HepG2 (cell line): ENCODE results near the gene SPG7. TPM values are rescaled to one million over a fixed set of nuclear protein-coding genes. Genes with fewer than 3 reads are reported as not detected.

ENCODE experiments used
- ATAC-seq: fragments of 200-7000 bp; cut with Tn5 transposase; 3 replicates; pipeline ENCODE4 v1.9.1; 2020; ENCODE audit warnings: mild to moderate bottlenecking, moderate library complexity
- BruUV-seq: library from RNA; stranded (reverse); fragments of 400-500 nt; replicated peaks from 2 replicates; lab custom pipeline; 2021; lab: Mats Ljungman, UMichigan
- CTCF ChIA-PET: fragments of 300-600 bp; formaldehyde crosslinking; extraction: SDS; loops from one replicate; lab custom pipeline; 2021; ENCODE audit warnings: low total read pairs, inconsistent platforms, low intra/inter-chr PET ratio; lab: Yijun Ruan, JAX
- POLR2A ChIA-PET: fragments of 350-600 bp; sonication (Branson Sonifier 250); formaldehyde crosslinking; loops from one replicate; lab custom pipeline; 2020; ENCODE audit warnings: antibody characterized with exemption, inconsistent platforms; lab: Yijun Ruan, JAX
- DNase-seq: peaks from one replicate; pipeline ENCODE4 v3.0.0-alpha.2; 2015; ENCODE audit warnings: low spot score
- FAIRE-seq: peaks from 3 replicates; lab custom pipeline; 2011; peaks lifted over from hg19 to GRCh38; lab: Jason Lieb, UNC
- H2AFZ ChIP-seq: one replicate; pipeline ENCODE4 v1.6.1; 2011; ENCODE audit warnings: low read length, inconsistent platforms
- H3K27ac ChIP-seq: fragments of 300-600 bp; 3 replicates; pipeline ENCODE4 v1.8.0; 2011; ENCODE audit warnings: mixed run types, mild to moderate bottlenecking, mixed read lengths, low read length, inconsistent platforms; ENCODE audit not compliant: insufficient read depth; ENCODE audit errors: extremely low read length
- H3K27me3 ChIP-seq, 2 experiments: fragments of 200-600 bp in 1 of 2; 2 replicates in 1 of 2; 3 replicates in 1 of 2; pipeline versions ENCODE4 v1.6.0 to v1.8.0; 2011; ENCODE audit warnings: low read length in 2 of 2, mild to moderate bottlenecking in 2 of 2, moderate library complexity in 2 of 2, inconsistent platforms in 1 of 2; ENCODE audit not compliant: insufficient read depth in 2 of 2, control insufficient read depth in 1 of 2
- H3K36me3 ChIP-seq, 2 experiments: fragments of 200-600 bp in 1 of 2; replicated peaks in 1 of 2; 2 replicates in 1 of 2; 3 replicates in 1 of 2; pipeline versions ENCODE4 v1.5.1 to v1.8.0; 2011; ENCODE audit warnings: low read length in 2 of 2, inconsistent platforms in 1 of 2; ENCODE audit not compliant: insufficient read depth in 2 of 2, control insufficient read depth in 1 of 2
- H3K4me1 ChIP-seq: 2 replicates; pipeline ENCODE4 v1.5.1; 2012; ENCODE audit warnings: low read length, inconsistent platforms; ENCODE audit not compliant: insufficient read depth
- H3K4me2 ChIP-seq: 2 replicates; pipeline ENCODE4 v1.6.0; 2011; ENCODE audit warnings: low read depth, low read length, inconsistent platforms
- H3K4me3 ChIP-seq, 3 experiments: fragments of 200-600 bp in 1 of 3; sonication (generic), shearing (Covaris generic) in 1 of 3; replicated peaks in 1 of 3; 2 replicates each; pipeline ENCODE4 v1.5.1; 2011 to 2016; ENCODE audit warnings: low read length in 3 of 3, inconsistent platforms in 2 of 3, low read depth in 2 of 3, mild to moderate bottlenecking in 2 of 3, control low read depth in 1 of 3, mixed read lengths in 1 of 3; ENCODE audit not compliant: insufficient read depth in 1 of 3
- H3K79me2 ChIP-seq: one replicate; pipeline ENCODE4 v1.6.1; 2011; ENCODE audit warnings: low read length, inconsistent platforms; ENCODE audit not compliant: insufficient read depth
- H3K9ac ChIP-seq: 2 replicates; pipeline ENCODE4 v1.6.0; 2011; ENCODE audit warnings: mild to moderate bottlenecking, low read depth, low read length, inconsistent platforms; ENCODE audit not compliant: insufficient read depth
- H3K9me3 ChIP-seq: 2 replicates; pipeline ENCODE4 v1.5.1; 2012; ENCODE audit warnings: mild to moderate bottlenecking, low read length
- H4K20me1 ChIP-seq: 2 replicates; pipeline ENCODE4 v1.6.0; 2011; ENCODE audit warnings: inconsistent platforms, mild to moderate bottlenecking, low read length, moderate library complexity; ENCODE audit not compliant: insufficient read depth
- ATF2 ChIP-seq: sonication (generic); formaldehyde crosslinking; IDR thresholded peaks from 2 replicates; pipeline ENCODE4 v1.4.0; 2020; ENCODE audit warnings: missing genetic modification reagents
- MTA1 ChIP-seq: sonication (generic); formaldehyde crosslinking; IDR thresholded peaks from 2 replicates; pipeline ENCODE4 v1.4.0; 2020; ENCODE audit warnings: missing genetic modification reagents, mild to moderate bottlenecking, borderline replicate concordance
- MTF2 ChIP-seq: sonication (generic); formaldehyde crosslinking; IDR thresholded peaks from 2 replicates; pipeline ENCODE4 v1.5.0; 2020; ENCODE audit warnings: missing genetic modification reagents, borderline replicate concordance
- NFKB2 ChIP-seq: sonication (generic); formaldehyde crosslinking; IDR thresholded peaks from 2 replicates; pipeline ENCODE4 v1.4.0; 2020; ENCODE audit warnings: missing genetic modification reagents, borderline replicate concordance
- YY1 ChIP-seq: IDR thresholded peaks from 2 replicates; pipeline ENCODE4 v1.6.1; 2011; ENCODE audit warnings: low read length, low read depth, moderate library complexity, mild to moderate bottlenecking; ENCODE audit not compliant: insufficient read depth, insufficient replicate concordance
- ZBTB7A ChIP-seq: sonication (generic); formaldehyde crosslinking; IDR thresholded peaks from 2 replicates; pipeline ENCODE4 v1.8.0; 2022; ENCODE audit warnings: mild to moderate bottlenecking, missing genetic modification reagents
- ZNF256 ChIP-seq: sonication (generic); formaldehyde crosslinking; conservative IDR thresholded peaks from 2 replicates; pipeline ENCODE4 v1.4.0; 2020; ENCODE audit warnings: missing genetic modification reagents
- ZNF501 ChIP-seq: sonication (generic); formaldehyde crosslinking; IDR thresholded peaks from 2 replicates; pipeline ENCODE4 v1.5.1; 2020; ENCODE audit warnings: mild to moderate bottlenecking, moderate library complexity, missing genetic modification reagents
- ZNF780A ChIP-seq: sonication (generic); formaldehyde crosslinking; IDR thresholded peaks from 2 replicates; pipeline ENCODE4 v1.8.0; 2022; ENCODE audit warnings: mild to moderate bottlenecking, missing genetic modification reagents, moderate library complexity
- WGBS: methylation state at CpG from one replicate; pipeline ENCODE4 v1.1.6; 2017; ENCODE audit warnings: low lambda C conversion rate; 5-methylcytosine and 5-hydroxymethylcytosine counted together
- in situ Hi-C: cut with HindIII; loops from 2 replicates; pipeline ENCODE4 v1.10.0; 2017; ENCODE audit warnings: low pct_unique_long_range_greater_than_20kb; ENCODE audit not compliant: extremely low pct_ligation_motif_present
- intact Hi-C: fragments of 100-400 bp; cut with micrococcal nuclease; formaldehyde crosslinking; loops from one replicate; pipeline ENCODE4 v1.10.0; 2022; ENCODE audit not compliant: unreplicated experiment
- polyA plus RNA-seq, 8 experiments: library from polyadenylated mRNA; depleted of rRNA in 3 of 8; stranded (reverse) in 7 of 8; unstranded in 1 of 8; fragments of >200 nt; fragmentation: Illumina TruSeq in 4 of 8; extraction: Trizol in 4 of 8; gene quantifications; 2 replicates each; pipeline versions ENCODE4 v1.2.1 to v1.2.3, GENCODE V29; 2011 to 2016; ENCODE audit warnings: low read depth in 4 of 8, missing spikeins in 1 of 8, mixed read lengths in 1 of 8; ENCODE audit not compliant: insufficient read depth in 1 of 8
- total RNA-seq, 5 experiments: library from RNA; depleted of rRNA; stranded (reverse); fragments of >200 nt; fragmentation: Illumina TruSeq; extraction: Trizol; gene quantifications; 2 replicates each; pipeline ENCODE4 v1.2.3, GENCODE V29; 2016; ENCODE audit warnings: low read depth in 1 of 5
- TF ChIP-seq, protein P1 (sequence below): sonication (generic); formaldehyde crosslinking; IDR thresholded peaks from 2 replicates; pipeline ENCODE4 v1.4.0; 2020; ENCODE audit warnings: missing genetic modification reagents
- TF ChIP-seq, protein P2 (sequence below): IDR thresholded peaks from 2 replicates; pipeline ENCODE4 v1.6.1; 2016; ENCODE audit warnings: low read depth, missing genetic modification reagents, missing compliant biosample characterization
- TF ChIP-seq, protein P3 (sequence below): sonication (generic); formaldehyde crosslinking; IDR thresholded peaks from 2 replicates; pipeline ENCODE4 v1.9.0; 2021; ENCODE audit warnings: missing genetic modification reagents, mild to moderate bottlenecking, borderline replicate concordance

SPG7 gene
- total and polyA plus RNA-seq, 2 of the 13 experiments (the other 11 are each of a cell fraction or from before 2014, with no cell fraction given): 66.0 to 136 TPM

GRCh38 chr16:89583895-89584644 is 75.9 kb downstream of the SPG7 start:
- TF ChIP-seq NFKB2 (CRISPR knock-in tag) (no peak), MTF2 (CRISPR knock-in tag) (no peak), MTA1 (CRISPR knock-in tag) (0 out of 2 replicates have a peak, but pooled peaks have one; percentile 31), YY1 (peak; percentile 23), ZBTB7A (CRISPR knock-in tag) (no peak), ZNF501 (no peak), ZNF256 (CRISPR knock-in tag) (no peak), ZNF780A (CRISPR knock-in tag) (no peak), ATF2 (no peak)
- TF ChIP-seq, protein P1, sequence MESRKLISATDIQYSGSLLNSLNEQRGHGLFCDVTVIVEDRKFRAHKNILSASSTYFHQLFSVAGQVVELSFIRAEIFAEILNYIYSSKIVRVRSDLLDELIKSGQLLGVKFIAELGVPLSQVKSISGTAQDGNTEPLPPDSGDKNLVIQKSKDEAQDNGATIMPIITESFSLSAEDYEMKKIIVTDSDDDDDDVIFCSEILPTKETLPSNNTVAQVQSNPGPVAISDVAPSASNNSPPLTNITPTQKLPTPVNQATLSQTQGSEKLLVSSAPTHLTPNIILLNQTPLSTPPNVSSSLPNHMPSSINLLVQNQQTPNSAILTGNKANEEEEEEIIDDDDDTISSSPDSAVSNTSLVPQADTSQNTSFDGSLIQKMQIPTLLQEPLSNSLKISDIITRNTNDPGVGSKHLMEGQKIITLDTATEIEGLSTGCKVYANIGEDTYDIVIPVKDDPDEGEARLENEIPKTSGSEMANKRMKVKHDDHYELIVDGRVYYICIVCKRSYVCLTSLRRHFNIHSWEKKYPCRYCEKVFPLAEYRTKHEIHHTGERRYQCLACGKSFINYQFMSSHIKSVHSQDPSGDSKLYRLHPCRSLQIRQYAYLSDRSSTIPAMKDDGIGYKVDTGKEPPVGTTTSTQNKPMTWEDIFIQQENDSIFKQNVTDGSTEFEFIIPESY (CRISPR knock-in tag): peak; percentile 43; the same call in 1 of the 2 replicates
- TF ChIP-seq, protein P2, sequence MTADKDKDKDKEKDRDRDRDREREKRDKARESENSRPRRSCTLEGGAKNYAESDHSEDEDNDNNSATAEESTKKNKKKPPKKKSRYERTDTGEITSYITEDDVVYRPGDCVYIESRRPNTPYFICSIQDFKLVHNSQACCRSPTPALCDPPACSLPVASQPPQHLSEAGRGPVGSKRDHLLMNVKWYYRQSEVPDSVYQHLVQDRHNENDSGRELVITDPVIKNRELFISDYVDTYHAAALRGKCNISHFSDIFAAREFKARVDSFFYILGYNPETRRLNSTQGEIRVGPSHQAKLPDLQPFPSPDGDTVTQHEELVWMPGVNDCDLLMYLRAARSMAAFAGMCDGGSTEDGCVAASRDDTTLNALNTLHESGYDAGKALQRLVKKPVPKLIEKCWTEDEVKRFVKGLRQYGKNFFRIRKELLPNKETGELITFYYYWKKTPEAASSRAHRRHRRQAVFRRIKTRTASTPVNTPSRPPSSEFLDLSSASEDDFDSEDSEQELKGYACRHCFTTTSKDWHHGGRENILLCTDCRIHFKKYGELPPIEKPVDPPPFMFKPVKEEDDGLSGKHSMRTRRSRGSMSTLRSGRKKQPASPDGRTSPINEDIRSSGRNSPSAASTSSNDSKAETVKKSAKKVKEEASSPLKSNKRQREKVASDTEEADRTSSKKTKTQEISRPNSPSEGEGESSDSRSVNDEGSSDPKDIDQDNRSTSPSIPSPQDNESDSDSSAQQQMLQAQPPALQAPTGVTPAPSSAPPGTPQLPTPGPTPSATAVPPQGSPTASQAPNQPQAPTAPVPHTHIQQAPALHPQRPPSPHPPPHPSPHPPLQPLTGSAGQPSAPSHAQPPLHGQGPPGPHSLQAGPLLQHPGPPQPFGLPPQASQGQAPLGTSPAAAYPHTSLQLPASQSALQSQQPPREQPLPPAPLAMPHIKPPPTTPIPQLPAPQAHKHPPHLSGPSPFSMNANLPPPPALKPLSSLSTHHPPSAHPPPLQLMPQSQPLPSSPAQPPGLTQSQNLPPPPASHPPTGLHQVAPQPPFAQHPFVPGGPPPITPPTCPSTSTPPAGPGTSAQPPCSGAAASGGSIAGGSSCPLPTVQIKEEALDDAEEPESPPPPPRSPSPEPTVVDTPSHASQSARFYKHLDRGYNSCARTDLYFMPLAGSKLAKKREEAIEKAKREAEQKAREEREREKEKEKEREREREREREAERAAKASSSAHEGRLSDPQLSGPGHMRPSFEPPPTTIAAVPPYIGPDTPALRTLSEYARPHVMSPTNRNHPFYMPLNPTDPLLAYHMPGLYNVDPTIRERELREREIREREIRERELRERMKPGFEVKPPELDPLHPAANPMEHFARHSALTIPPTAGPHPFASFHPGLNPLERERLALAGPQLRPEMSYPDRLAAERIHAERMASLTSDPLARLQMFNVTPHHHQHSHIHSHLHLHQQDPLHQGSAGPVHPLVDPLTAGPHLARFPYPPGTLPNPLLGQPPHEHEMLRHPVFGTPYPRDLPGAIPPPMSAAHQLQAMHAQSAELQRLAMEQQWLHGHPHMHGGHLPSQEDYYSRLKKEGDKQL (CRISPR knock-in tag): no peak
- TF ChIP-seq, protein P3, sequence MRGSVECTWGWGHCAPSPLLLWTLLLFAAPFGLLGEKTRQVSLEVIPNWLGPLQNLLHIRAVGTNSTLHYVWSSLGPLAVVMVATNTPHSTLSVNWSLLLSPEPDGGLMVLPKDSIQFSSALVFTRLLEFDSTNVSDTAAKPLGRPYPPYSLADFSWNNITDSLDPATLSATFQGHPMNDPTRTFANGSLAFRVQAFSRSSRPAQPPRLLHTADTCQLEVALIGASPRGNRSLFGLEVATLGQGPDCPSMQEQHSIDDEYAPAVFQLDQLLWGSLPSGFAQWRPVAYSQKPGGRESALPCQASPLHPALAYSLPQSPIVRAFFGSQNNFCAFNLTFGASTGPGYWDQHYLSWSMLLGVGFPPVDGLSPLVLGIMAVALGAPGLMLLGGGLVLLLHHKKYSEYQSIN: no peak
- FAIRE-seq (no peak), ATAC-seq (peak; percentile 6), DNase-seq (no peak)
- H3K79me2 ChIP-seq: no peaks in the 10 kb centered on the region
- no TSS peak for BruUV-seq
- H3K4me1 ChIP-seq: peaks cover 39% of the 10 kb centered on the region
- no peaks in the 10 kb centered on the region for H3K36me3 ChIP-seq
- POLR2A ChIA-PET: interaction anchor here (1.4 kb wide), 1 partner anchor 21 kb away, joined by 5 read pairs; no protein-coding TSS in a partner anchor
- H3K9ac ChIP-seq: no peak overlapping the region
- no peak overlapping the region for H2AFZ ChIP-seq
- in situ Hi-C loops: no loop called here
- CTCF ChIA-PET: no interaction called here
- no peaks in the 10 kb centered on the region for H3K9me3 ChIP-seq
- H3K27ac ChIP-seq: no peak overlapping the region
- H3K4me3 ChIP-seq: peak overlapping the region in 1 of 3 experiments; percentile 53; a peak in 1 of 6 replicates
- WGBS: 76% methylated on average over 28 of the region's 49 CpGs
- H4K20me1 ChIP-seq: no peaks in the 10 kb centered on the region
- peaks cover 0 to 27% of the 10 kb centered on the region in 2 experiments; a peak in 3 of 5 replicates for H3K27me3 ChIP-seq
- intact Hi-C loops: no loop called here
- H3K4me2 ChIP-seq: no peak overlapping the region
